Neural cell (in vitro differentiated cells): Measurements from ENCODE around the gene OPRL1. TPM values are rescaled to one million over a fixed set of nuclear protein-coding genes. Genes with fewer than 3 reads are reported as not detected.

Experiments
- H2AFZ ChIP-seq: fragments of 200-600, 300-800 bp; sonication (generic), shearing (Covaris generic); 2 replicates; pipeline ENCODE4 v1.6.0; 2014; ENCODE audit warnings: low read depth, mild to moderate bottlenecking, antibody characterized with exemption, low read length, moderate library complexity
- H3F3A ChIP-seq: fragments of 200-600 bp; shearing (Covaris generic); 2 replicates; pipeline ENCODE4 v1.6.1; 2016; ENCODE audit warnings: mild to moderate bottlenecking, moderate library complexity, mixed read lengths, antibody characterized with exemption, low read length; ENCODE audit not compliant: insufficient read depth, poor library complexity, severe bottlenecking
- H3K27ac ChIP-seq: fragments of 200-600, 300-800 bp; sonication (generic), shearing (Covaris generic); 2 replicates; pipeline ENCODE4 v1.5.1; 2014; ENCODE audit warnings: mild to moderate bottlenecking, low read length, moderate library complexity
- H3K27me3 ChIP-seq: fragments of 300-800, 200-600 bp; sonication (generic), shearing (Covaris generic); 2 replicates; pipeline ENCODE4 v1.6.0; 2014; ENCODE audit warnings: mild to moderate bottlenecking, low read depth, low read length, moderate library complexity; ENCODE audit not compliant: insufficient read depth
- H3K36me3 ChIP-seq: fragments of 300-800, 200-600 bp; sonication (generic), shearing (Covaris generic); 2 replicates; pipeline ENCODE4 v1.5.1; 2014; ENCODE audit warnings: mild to moderate bottlenecking, antibody characterized with exemption, low read length, moderate library complexity; ENCODE audit not compliant: insufficient read depth
- H3K4me2 ChIP-seq: fragments of 300-800, 200-600 bp; sonication (generic), shearing (Covaris generic); 2 replicates; pipeline ENCODE4 v1.6.0; 2014; ENCODE audit warnings: mild to moderate bottlenecking, low read length
- H3K4me3 ChIP-seq: fragments of 300-800, 200-600 bp; sonication (generic), shearing (Covaris generic); 2 replicates; pipeline ENCODE4 v1.5.1; 2014; ENCODE audit warnings: mild to moderate bottlenecking, low read length, moderate library complexity
- H3K79me2 ChIP-seq: fragments of 200-600 bp; shearing (Covaris generic); replicated peaks from 2 replicates; pipeline ENCODE4 v1.6.0; 2014; ENCODE audit warnings: mild to moderate bottlenecking, low read length, moderate library complexity; ENCODE audit not compliant: insufficient read depth
- H3K9ac ChIP-seq: fragments of 300-800, 200-600 bp; sonication (generic), shearing (Covaris generic); 2 replicates; pipeline ENCODE4 v1.6.1; 2016; ENCODE audit warnings: mild to moderate bottlenecking, low read length, mixed read lengths
- H3K9me2 ChIP-seq: fragments of 200-600 bp; shearing (Covaris generic); 2 replicates; pipeline ENCODE4 v1.6.1; 2016; ENCODE audit warnings: mild to moderate bottlenecking, low read length, mixed read lengths; ENCODE audit not compliant: insufficient read depth
- H3K9me3 ChIP-seq: fragments of 200-600, 300-800 bp; sonication (generic), shearing (Covaris generic); 2 replicates; pipeline ENCODE4 v1.6.1; 2016; ENCODE audit warnings: mild to moderate bottlenecking, mixed run types, low read length, moderate library complexity, mixed read lengths
- H4K20me1 ChIP-seq: fragments of 200-600 bp; shearing (Covaris generic); 2 replicates; pipeline ENCODE4 v1.6.1; 2016; ENCODE audit warnings: mild to moderate bottlenecking, mixed run types; ENCODE audit not compliant: insufficient read depth
- EP300 ChIP-seq: fragments of 450-650 bp; conservative IDR thresholded peaks from 2 replicates; pipeline ENCODE4 v1.6.1; 2014; ENCODE audit warnings: antibody characterized with exemption, mild to moderate bottlenecking, moderate library complexity; ENCODE audit not compliant: poor library complexity, severe bottlenecking
- EZH2 ChIP-seq: fragments of 200-600, 300-800 bp; shearing (Covaris generic), sonication (generic); IDR thresholded peaks from 2 replicates; pipeline ENCODE4 v1.6.1; 2014; ENCODE audit warnings: antibody characterized with exemption, low read length, borderline replicate concordance, mild to moderate bottlenecking; ENCODE audit not compliant: insufficient read depth, poor library complexity, severe bottlenecking
- MXI1 ChIP-seq: fragments of 450-650 bp; conservative IDR thresholded peaks from 2 replicates; pipeline ENCODE4 v1.6.1; 2014; ENCODE audit warnings: antibody characterized with exemption, mild to moderate bottlenecking; ENCODE audit not compliant: poor library complexity, severe bottlenecking
- POLR2AphosphoS5 ChIP-seq: IDR thresholded peaks from 2 replicates; pipeline ENCODE4 v1.6.1; 2012
- RAD21 ChIP-seq: fragments of 450-650 bp; conservative IDR thresholded peaks from 2 replicates; pipeline ENCODE4 v1.6.1; 2014; ENCODE audit warnings: antibody characterized with exemption, mild to moderate bottlenecking, moderate library complexity
- SMC3 ChIP-seq: fragments of 450-650 bp; conservative IDR thresholded peaks from 2 replicates; pipeline ENCODE4 v1.6.1; 2014; ENCODE audit warnings: antibody characterized with exemption, mild to moderate bottlenecking, moderate library complexity; ENCODE audit not compliant: poor library complexity
- TAF1 ChIP-seq: IDR thresholded peaks from 2 replicates; pipeline ENCODE4 v1.6.1; 2012; ENCODE audit warnings: low read depth
- polyA plus RNA-seq: library from polyadenylated mRNA; depleted of rRNA; stranded (reverse); fragments of >200 nt; gene quantifications from 2 replicates; pipeline ENCODE4 v1.2.3, GENCODE V29; 2014
- TF ChIP-seq, protein P1 (sequence below): fragments of 450-650 bp; IDR thresholded peaks from 2 replicates; pipeline ENCODE4 v1.5.1; 2014; ENCODE audit warnings: antibody characterized with exemption, mild to moderate bottlenecking, moderate library complexity; ENCODE audit not compliant: poor library complexity, severe bottlenecking
- TF ChIP-seq, protein P2 (sequence below): IDR thresholded peaks from 2 replicates; pipeline ENCODE4 v1.6.1; 2012; ENCODE audit warnings: borderline replicate concordance

Gene OPRL1
- polyA plus RNA-seq, 1 donor from 2014 or later = 18.3 TPM

DNA sequence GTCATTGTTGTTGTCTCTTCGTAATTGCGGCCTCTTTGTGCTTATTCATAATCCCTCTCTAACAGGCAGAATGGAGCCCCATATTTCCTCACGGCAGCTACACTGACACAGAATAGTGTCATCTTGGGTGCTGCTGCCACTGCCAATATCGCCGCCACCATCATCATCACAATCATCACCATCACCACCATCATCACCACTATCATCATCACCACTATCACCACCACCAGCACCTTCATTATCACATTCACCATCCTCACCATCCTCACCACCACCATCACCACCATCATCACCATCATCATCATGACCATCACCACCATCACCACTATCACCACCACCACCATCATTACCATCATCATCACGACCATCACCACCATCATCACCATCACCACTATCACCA is 16.7 kb downstream of the OPRL1 start:
- Histone ChIP-seq H3K9ac (no peak overlapping the region), H3K79me2 (peaks cover 6% of the 10 kb centered on the region), H3K27me3 (no peaks in the 10 kb centered on the region), H3K36me3 (no peaks in the 10 kb centered on the region), H3K9me3 (no peaks in the 10 kb centered on the region), H4K20me1 (no peaks in the 10 kb centered on the region), H3F3A (no peaks in the 10 kb centered on the region), H3K4me2 (no peak overlapping the region), H2AFZ (no peak overlapping the region), H3K4me3 (no peak overlapping the region), H3K27ac (no peak overlapping the region), H3K9me2 (no peaks in the 10 kb centered on the region)
- TF ChIP-seq RAD21 (no peak), SMC3 (no peak), EZH2 (no peak), MXI1 (no peak), POLR2AphosphoS5 (no peak), EP300 (no peak), TAF1 (no peak)
- TF ChIP-seq, protein P1, sequence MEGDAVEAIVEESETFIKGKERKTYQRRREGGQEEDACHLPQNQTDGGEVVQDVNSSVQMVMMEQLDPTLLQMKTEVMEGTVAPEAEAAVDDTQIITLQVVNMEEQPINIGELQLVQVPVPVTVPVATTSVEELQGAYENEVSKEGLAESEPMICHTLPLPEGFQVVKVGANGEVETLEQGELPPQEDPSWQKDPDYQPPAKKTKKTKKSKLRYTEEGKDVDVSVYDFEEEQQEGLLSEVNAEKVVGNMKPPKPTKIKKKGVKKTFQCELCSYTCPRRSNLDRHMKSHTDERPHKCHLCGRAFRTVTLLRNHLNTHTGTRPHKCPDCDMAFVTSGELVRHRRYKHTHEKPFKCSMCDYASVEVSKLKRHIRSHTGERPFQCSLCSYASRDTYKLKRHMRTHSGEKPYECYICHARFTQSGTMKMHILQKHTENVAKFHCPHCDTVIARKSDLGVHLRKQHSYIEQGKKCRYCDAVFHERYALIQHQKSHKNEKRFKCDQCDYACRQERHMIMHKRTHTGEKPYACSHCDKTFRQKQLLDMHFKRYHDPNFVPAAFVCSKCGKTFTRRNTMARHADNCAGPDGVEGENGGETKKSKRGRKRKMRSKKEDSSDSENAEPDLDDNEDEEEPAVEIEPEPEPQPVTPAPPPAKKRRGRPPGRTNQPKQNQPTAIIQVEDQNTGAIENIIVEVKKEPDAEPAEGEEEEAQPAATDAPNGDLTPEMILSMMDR = no peak
- TF ChIP-seq, protein P2, sequence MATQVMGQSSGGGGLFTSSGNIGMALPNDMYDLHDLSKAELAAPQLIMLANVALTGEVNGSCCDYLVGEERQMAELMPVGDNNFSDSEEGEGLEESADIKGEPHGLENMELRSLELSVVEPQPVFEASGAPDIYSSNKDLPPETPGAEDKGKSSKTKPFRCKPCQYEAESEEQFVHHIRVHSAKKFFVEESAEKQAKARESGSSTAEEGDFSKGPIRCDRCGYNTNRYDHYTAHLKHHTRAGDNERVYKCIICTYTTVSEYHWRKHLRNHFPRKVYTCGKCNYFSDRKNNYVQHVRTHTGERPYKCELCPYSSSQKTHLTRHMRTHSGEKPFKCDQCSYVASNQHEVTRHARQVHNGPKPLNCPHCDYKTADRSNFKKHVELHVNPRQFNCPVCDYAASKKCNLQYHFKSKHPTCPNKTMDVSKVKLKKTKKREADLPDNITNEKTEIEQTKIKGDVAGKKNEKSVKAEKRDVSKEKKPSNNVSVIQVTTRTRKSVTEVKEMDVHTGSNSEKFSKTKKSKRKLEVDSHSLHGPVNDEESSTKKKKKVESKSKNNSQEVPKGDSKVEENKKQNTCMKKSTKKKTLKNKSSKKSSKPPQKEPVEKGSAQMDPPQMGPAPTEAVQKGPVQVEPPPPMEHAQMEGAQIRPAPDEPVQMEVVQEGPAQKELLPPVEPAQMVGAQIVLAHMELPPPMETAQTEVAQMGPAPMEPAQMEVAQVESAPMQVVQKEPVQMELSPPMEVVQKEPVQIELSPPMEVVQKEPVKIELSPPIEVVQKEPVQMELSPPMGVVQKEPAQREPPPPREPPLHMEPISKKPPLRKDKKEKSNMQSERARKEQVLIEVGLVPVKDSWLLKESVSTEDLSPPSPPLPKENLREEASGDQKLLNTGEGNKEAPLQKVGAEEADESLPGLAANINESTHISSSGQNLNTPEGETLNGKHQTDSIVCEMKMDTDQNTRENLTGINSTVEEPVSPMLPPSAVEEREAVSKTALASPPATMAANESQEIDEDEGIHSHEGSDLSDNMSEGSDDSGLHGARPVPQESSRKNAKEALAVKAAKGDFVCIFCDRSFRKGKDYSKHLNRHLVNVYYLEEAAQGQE = no peak

DNA sequence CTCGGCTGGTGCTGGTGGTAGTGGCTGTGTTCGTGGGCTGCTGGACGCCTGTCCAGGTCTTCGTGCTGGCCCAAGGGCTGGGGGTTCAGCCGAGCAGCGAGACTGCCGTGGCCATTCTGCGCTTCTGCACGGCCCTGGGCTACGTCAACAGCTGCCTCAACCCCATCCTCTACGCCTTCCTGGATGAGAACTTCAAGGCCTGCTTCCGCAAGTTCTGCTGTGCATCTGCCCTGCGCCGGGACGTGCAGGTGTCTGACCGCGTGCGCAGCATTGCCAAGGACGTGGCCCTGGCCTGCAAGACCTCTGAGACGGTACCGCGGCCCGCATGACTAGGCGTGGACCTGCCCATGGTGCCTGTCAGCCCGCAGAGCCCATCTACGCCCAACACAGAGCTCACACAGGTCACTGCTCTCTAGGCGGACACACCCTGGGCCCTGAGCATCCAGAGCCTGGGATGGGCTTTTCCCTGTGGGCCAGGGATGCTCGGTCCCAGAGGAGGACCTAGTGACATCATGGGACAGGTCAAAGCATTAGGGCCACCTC is 18.7 kb downstream of the OPRL1 start:
- H3K9me3 ChIP-seq = no peaks in the 10 kb centered on the region
- no peaks in the 10 kb centered on the region for H3K27me3 ChIP-seq
- H3K9ac ChIP-seq = no peak overlapping the region
- no peak overlapping the region for H3K4me3 ChIP-seq
- no peaks in the 10 kb centered on the region for H3K9me2 ChIP-seq
- H4K20me1 ChIP-seq = no peaks in the 10 kb centered on the region
- H3K36me3 ChIP-seq = no peaks in the 10 kb centered on the region
- no peak overlapping the region for H3K4me2 ChIP-seq
- no peaks in the 10 kb centered on the region for H3F3A ChIP-seq
- no peak for TF ChIP-seq EZH2
- TF ChIP-seq MXI1 = no peak
- H2AFZ ChIP-seq = no peak overlapping the region
- no peaks in the 10 kb centered on the region for H3K79me2 ChIP-seq
- H3K27ac ChIP-seq = no peak overlapping the region
